Measurements from ENCODE around the gene GARIN5A.

DNA sequence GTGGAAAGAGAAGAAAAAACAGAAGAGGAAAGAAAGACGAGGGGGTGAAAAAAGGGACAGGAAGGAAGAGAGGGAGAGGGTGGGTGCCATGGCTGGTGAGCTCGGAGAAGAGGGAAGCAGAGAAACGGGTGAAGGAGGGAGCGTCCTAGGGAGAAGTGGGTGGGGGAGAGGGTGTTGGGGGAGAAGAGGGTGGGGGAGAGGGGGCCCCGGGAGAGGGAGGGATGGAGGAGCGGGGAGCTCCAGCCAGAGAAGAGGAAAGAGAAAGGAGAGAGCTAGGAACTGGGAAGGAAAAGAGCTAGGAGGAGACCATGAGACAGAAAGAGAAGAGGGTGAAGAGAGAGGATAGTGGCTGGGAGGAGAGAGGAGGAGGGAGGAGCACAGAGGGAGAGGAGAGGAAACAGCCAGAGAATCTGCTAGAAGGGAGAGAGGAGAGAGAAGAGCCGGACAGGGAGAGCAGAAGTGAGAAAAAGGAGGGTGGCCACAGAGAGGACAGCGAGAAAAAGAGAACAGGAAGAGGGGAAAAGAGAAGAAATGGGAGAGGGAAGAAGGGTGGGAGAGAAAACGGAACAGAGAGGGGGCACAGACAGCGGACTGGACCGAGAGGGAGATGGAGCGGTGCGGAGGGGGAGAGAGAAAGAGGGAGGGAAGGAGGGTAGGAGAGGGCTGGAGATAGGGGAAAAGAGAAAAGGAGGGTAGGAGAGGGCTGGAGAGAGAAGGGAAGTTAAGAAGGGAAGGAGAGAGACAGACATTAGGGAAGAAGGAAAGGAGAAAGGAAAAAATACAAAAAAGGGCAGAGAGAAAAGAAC is 11.9 kb upstream of the GARIN5A start:
- no peak for TF ChIP-seq EZH2 (IDR thresholded peaks at IDR 0.05; ENCODE audit: low read length, unreplicated experiment)
- TF ChIP-seq, protein P1, sequence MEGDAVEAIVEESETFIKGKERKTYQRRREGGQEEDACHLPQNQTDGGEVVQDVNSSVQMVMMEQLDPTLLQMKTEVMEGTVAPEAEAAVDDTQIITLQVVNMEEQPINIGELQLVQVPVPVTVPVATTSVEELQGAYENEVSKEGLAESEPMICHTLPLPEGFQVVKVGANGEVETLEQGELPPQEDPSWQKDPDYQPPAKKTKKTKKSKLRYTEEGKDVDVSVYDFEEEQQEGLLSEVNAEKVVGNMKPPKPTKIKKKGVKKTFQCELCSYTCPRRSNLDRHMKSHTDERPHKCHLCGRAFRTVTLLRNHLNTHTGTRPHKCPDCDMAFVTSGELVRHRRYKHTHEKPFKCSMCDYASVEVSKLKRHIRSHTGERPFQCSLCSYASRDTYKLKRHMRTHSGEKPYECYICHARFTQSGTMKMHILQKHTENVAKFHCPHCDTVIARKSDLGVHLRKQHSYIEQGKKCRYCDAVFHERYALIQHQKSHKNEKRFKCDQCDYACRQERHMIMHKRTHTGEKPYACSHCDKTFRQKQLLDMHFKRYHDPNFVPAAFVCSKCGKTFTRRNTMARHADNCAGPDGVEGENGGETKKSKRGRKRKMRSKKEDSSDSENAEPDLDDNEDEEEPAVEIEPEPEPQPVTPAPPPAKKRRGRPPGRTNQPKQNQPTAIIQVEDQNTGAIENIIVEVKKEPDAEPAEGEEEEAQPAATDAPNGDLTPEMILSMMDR (conservative IDR thresholded peaks at IDR 0.05; ENCODE audit: low read depth, low read length) = no peak
